Articular chondrocyte of knee joint (primary cell): ENCODE results near the gene GDAP1L1. TPM values are rescaled to one million over a fixed set of nuclear protein-coding genes. Genes with fewer than 3 reads are reported as not detected.

Experiments used
- total RNA-seq: library from RNA; depleted of rRNA; stranded (reverse); fragments of >200 nt; gene quantifications from 2 replicates; pipeline ENCODE4 v1.2.3, GENCODE V29; 2012

Gene GDAP1L1
- 0.13 and 0.22 TPM in 2 replicates for total RNA-seq

GRCh38 chr20:44247131-44247571 lies at the start of gene GDAP1L1:
TSS of gene GDAP1L1 (plus strand) at chr20:44247308. CDS start at chr20:44247335, 27 bp downstream.

GRCh38 chr20:44210406-44211176 lies 36.5 kb upstream of the GDAP1L1 start, which contains the start of gene OSER1:
TSS of gene OSER1 (minus strand) at chr20:44210771. CDS start at chr20:44206957, 3,814 bp downstream.

DNA sequence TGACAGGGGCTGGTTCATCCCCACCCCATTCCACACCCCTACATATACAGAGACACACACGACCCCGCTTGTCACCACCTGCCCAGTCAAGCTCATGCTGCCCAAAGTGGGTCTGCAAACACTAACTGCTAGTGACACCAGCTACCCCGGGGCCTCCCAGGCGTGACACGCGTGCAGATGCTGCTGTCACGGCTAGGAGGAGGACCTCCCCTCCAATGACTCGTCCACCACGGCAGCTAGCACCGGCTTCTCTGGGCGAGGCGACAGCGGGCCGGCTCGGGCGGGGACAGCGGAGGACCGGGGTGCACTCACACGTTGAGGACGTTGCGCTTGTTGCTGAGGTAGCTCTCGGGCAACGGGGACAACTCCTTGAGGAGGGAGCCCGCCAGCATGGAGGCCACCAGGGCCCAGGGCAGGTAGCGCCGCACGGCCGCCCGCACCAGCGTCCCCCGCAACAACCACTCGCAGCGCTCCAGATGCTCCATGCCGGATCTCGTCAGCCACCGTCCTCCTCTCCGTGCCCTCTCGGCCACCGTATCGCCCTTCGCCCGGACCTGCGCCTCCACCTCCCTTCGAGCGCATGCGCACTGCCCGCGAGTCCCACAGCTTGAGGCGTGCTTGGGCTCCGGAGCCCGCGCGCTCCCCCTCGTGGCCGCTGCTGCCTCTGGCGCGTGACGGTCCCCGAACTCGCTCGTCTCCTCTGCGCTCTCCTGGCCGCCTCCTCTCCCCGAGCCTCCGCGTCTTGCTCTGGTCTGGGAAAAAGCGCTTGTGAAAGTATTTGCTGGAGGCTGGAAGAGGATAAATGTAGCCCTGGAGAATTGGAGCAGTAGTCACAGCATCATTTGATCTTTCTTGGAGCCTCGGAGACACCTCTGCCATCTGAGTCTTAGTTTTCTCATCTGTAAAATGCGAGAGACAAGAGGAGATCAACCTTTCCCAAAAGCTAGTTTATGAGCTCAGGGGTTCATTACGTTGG lies 63.8 kb downstream of the GDAP1L1 start, which contains the start of gene FITM2:
TSS of gene FITM2 (minus strand) at position 539 of the 976 bp plus-strand sequence. CDS start at position 485, 54 bp downstream.

Other genes starting within 250 kb of the GDAP1L1 start
- 0.22 and 0.52 TPM in 2 replicates for gene JPH2, start 60.1 kb upstream of the GDAP1L1 start, total RNA-seq
- gene OSER1, start 36.5 kb upstream of the GDAP1L1 start, total RNA-seq = 38.8 and 47.8 TPM in 2 replicates
- 9.8 and 10.3 TPM in 2 replicates for gene FITM2, start 63.9 kb downstream of the GDAP1L1 start, total RNA-seq
- gene R3HDML, start 89.7 kb downstream of the GDAP1L1 start, total RNA-seq = not detected in 2 replicates
- gene HNF4A, start 108.4 kb downstream of the GDAP1L1 start, total RNA-seq = 0.11 TPM in 1 of 2 replicates, not detected in the other
- 18.8 and 21.3 TPM in 2 replicates for gene TTPAL, start 228.6 kb downstream of the GDAP1L1 start, total RNA-seq